Sigmoid colon (tissue), 7 donors: ENCODE data around the gene SLC35E4. TPM values are rescaled to one million over a fixed set of nuclear protein-coding genes. Genes with fewer than 3 reads are reported as not detected.

Experiments used
- DNase-seq: peaks from one replicate; pipeline ENCODE4 v3.0.0-alpha.2; 2019
- H3K27ac ChIP-seq, 4 donors: fragments of 200-600 bp; sonication (generic); one replicate each; pipeline ENCODE4 v1.5.1; 2016 to 2019; ENCODE audit warnings: mild to moderate bottlenecking in 1 of 4
- H3K27me3 ChIP-seq, 3 donors: fragments of 200-600 bp; sonication (generic); one replicate each; pipeline ENCODE4 v1.5.1; 2019; ENCODE audit warnings: mild to moderate bottlenecking in 1 of 3
- H3K36me3 ChIP-seq, 4 donors: fragments of 200-600 bp; sonication (generic); one replicate each; pipeline ENCODE4 v1.5.1; 2016 to 2019
- H3K4me1 ChIP-seq, 4 donors: fragments of 200-600 bp; sonication (generic); one replicate each; pipeline ENCODE4 v1.5.1; 2017 to 2019
- H3K4me3 ChIP-seq, 4 donors: fragments of 200-600 bp; sonication (generic); one replicate each; pipeline ENCODE4 v1.5.1; 2017 to 2019; ENCODE audit warnings: mild to moderate bottlenecking in 2 of 4, moderate library complexity in 1 of 4
- H3K9me3 ChIP-seq, 4 donors: fragments of 200-600 bp in 3 of 4; sonication (generic) in 3 of 4; one replicate each; pipeline versions ENCODE4 v1.5.1 to v1.6.1; 2013 to 2019
- EP300 ChIP-seq, 4 donors: sonication (generic); formaldehyde crosslinking; IDR thresholded peaks; one replicate each; pipeline ENCODE4 v1.6.1; 2017; ENCODE audit warnings: antibody characterized with exemption in 4 of 4
- POLR2A ChIP-seq, 2 donors: fragments of 450-650 bp; IDR thresholded peaks; one replicate each; pipeline ENCODE4 v1.6.1; 2016; ENCODE audit warnings: antibody characterized with exemption in 2 of 2, mild to moderate bottlenecking in 2 of 2, moderate library complexity in 2 of 2
- POLR2AphosphoS5 ChIP-seq, 4 donors: sonication (generic); formaldehyde crosslinking; IDR thresholded peaks; one replicate each; pipeline ENCODE4 v1.6.1; 2017; ENCODE audit warnings: antibody characterized with exemption in 4 of 4
- WGBS, 2 donors: extraction: QIAGEN DNeasy Blood & Tissue Kit; methylation state at CpG; one replicate each; pipeline ENCODE4 v1.1.7; 2013; 5-methylcytosine and 5-hydroxymethylcytosine counted together
- intact Hi-C: fragments of 100-400 bp; cut with DNase I; formaldehyde crosslinking; loops from one replicate; pipeline ENCODE4 v1.15.1; 2023
- polyA plus RNA-seq, 3 donors: library from polyadenylated mRNA; stranded (reverse); fragments of 200-250 nt; gene quantifications; one replicate each; pipeline ENCODE4 v1.2.3, GENCODE V29; 2013
- total RNA-seq, 4 donors: library from RNA; depleted of rRNA; stranded (reverse); fragments of >200 nt; gene quantifications; one replicate each; pipeline ENCODE4 v1.1.0, GENCODE V29; 2016
- TF ChIP-seq, protein P1 (sequence below), 4 experiments: fragments of 450-650 bp in 3 of 4; fragments of 200-600 bp in 1 of 4; IDR thresholded peaks; one replicate each; pipeline ENCODE4 v1.5.1; 2016 to 2019; ENCODE audit warnings: antibody characterized with exemption in 4 of 4, mild to moderate bottlenecking in 3 of 4, moderate library complexity in 2 of 4
- donor health status: healthy with polysubstance abuse.
- donor health status: Bipolar disorder and iron deficiency.
- donor health status: healthy.

SLC35E4 gene
- total and polyA plus RNA-seq, 7 donors = 1.2 to 7.7 (median 5.0) TPM

DNA sequence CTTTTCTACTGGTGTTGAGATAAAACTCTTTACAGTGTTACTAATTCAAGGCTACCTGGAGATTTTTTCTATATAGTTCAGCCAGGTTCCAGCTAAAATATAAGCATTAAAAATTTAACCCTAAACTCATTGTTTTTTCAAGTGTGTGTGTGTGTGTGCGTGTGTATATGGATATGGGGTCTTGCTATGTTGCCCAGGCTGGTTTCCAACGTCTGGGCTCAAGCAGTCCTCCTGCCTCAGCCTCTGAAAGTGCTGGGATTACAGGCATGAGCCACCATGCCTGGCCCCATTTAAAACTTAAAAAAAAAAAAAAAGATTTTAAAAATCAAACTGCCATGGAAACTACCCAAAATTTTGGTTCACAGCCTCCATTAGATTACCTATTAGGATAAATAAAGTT lies 39.4 kb upstream of the SLC35E4 start:
- intact Hi-C loops = no loop called here
- Histone ChIP-seq H3K27ac (no peak overlapping the region), H3K36me3 (no peaks in the 10 kb centered on the region), H3K27me3 (no peaks in the 10 kb centered on the region), H3K4me3 (no peak overlapping the region), H3K4me1 (peaks cover 0 to 5% (median 4%) of the 10 kb centered on the region in 4 donors), H3K9me3 (no peaks in the 10 kb centered on the region)
- DNase-seq = no peak
- no peak for TF ChIP-seq POLR2A (IDR thresholded peaks at IDR 0.05)
- TF ChIP-seq, protein P1, sequence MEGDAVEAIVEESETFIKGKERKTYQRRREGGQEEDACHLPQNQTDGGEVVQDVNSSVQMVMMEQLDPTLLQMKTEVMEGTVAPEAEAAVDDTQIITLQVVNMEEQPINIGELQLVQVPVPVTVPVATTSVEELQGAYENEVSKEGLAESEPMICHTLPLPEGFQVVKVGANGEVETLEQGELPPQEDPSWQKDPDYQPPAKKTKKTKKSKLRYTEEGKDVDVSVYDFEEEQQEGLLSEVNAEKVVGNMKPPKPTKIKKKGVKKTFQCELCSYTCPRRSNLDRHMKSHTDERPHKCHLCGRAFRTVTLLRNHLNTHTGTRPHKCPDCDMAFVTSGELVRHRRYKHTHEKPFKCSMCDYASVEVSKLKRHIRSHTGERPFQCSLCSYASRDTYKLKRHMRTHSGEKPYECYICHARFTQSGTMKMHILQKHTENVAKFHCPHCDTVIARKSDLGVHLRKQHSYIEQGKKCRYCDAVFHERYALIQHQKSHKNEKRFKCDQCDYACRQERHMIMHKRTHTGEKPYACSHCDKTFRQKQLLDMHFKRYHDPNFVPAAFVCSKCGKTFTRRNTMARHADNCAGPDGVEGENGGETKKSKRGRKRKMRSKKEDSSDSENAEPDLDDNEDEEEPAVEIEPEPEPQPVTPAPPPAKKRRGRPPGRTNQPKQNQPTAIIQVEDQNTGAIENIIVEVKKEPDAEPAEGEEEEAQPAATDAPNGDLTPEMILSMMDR (IDR thresholded peaks at IDR 0.05) = no peak
- no peak for TF ChIP-seq POLR2AphosphoS5 (IDR thresholded peaks at IDR 0.05)
- no peak for TF ChIP-seq EP300 (IDR thresholded peaks at IDR 0.05)
- WGBS, 2 donors = 51 to 59% methylated on average over 2 of the region's 2 CpGs

DNA sequence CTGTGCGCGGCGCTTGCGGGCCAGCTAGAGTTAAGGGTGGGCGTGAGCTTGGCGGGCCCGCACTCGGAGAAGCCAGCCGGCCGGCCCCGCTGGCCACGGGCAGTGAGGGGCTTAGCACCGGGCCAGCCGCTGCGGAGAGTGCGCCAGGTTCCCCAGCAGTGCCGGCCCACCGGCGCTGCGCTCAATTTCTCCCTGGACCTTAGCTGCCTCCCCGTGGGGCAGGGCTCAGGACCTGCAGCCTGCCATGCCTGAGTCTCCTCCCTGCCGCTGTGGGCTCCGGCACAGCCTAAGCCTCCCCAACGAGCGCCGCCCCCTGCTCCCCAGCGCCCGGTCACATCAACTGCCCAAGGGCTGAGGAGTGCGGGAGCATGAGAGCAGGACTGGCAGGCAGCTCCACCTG lies 38.7 kb upstream of the SLC35E4 start:
- Histone ChIP-seq H3K9me3 (no peaks in the 10 kb centered on the region), H3K4me3 (no peak overlapping the region), H3K27me3 (no peaks in the 10 kb centered on the region), H3K27ac (no peak overlapping the region), H3K36me3 (no peaks in the 10 kb centered on the region), H3K4me1 (peaks cover 0 to 5% (median 2%) of the 10 kb centered on the region in 4 donors)
- no peak for TF ChIP-seq POLR2AphosphoS5 (IDR thresholded peaks at IDR 0.05)
- TF ChIP-seq, protein P1 (IDR thresholded peaks at IDR 0.05) = no peak
- no peak for TF ChIP-seq EP300 (IDR thresholded peaks at IDR 0.05)
- no peak for TF ChIP-seq POLR2A (IDR thresholded peaks at IDR 0.05)
- no peak for DNase-seq
- WGBS, 2 donors = 91 to 93% methylated on average over 29 of the region's 29 CpGs
- intact Hi-C loops = no loop called here

DNA sequence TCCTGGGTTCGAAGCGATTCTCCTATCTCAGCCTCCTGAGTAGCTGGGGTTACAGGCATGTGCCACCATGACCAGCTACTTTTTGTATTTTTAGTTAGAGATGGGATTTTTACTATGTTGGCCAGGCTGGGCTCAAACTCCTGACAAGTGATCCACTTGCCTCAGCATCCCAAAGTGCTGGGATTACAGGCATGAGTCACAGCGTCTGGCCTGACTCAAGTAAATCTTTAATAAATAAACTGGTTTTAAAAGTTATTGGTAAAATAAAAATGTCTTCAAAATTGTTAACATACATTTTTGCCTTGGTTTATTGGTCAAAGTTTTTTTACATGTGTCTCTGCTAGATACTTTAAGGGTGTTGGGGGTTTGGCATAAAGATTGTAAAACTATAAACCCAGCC lies 36.6 kb upstream of the SLC35E4 start:
- TF ChIP-seq, protein P1 (IDR thresholded peaks at IDR 0.05) = no peak
- TF ChIP-seq EP300 (IDR thresholded peaks at IDR 0.05) = no peak
- Histone ChIP-seq H3K27ac (no peak overlapping the region), H3K4me3 (no peak overlapping the region), H3K36me3 (no peaks in the 10 kb centered on the region), H3K4me1 (no peaks in the 10 kb centered on the region), H3K27me3 (no peaks in the 10 kb centered on the region), H3K9me3 (no peaks in the 10 kb centered on the region)
- no peak for DNase-seq
- WGBS, 2 donors = 83 to 93% methylated on average over 3 of the region's 3 CpGs
- intact Hi-C loops = no loop called here

DNA sequence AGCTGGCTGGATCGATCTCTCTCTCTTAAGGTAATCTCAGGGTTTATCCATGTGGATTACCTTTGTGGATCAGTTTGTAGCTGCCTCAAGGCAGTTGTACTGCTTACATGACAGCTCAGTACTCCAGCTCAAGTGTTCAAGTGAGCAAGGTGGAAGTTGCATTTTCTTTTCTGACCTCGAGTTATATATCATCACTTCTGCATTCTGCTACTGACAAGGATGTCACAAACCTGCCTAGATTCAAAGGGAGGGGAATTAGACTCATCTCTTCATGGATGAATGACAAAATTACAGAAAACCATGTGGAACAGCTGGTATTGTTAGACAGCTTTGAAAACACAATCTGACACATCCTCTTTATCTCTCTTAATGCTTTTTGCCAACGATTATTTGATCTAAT lies 34.7 kb upstream of the SLC35E4 start:
- H3K27me3 ChIP-seq = no peaks in the 10 kb centered on the region
- intact Hi-C loops = loop anchor here (10.0 kb wide), 1 partner anchor 176 kb away; the partner anchor contains the start of gene MTFP1
- no peaks in the 10 kb centered on the region for H3K9me3 ChIP-seq
- TF ChIP-seq EP300 (IDR thresholded peaks at IDR 0.05) = no peak
- TF ChIP-seq POLR2A (IDR thresholded peaks at IDR 0.05) = no peak
- TF ChIP-seq, protein P1 (IDR thresholded peaks at IDR 0.05) = no peak
- no peak for TF ChIP-seq POLR2AphosphoS5 (IDR thresholded peaks at IDR 0.05)
- no peaks in the 10 kb centered on the region for H3K36me3 ChIP-seq
- DNase-seq = no peak
- H3K27ac ChIP-seq = no peak overlapping the region
- peaks cover 0 to 8% (median 6%) of the 10 kb centered on the region in 4 donors for H3K4me1 ChIP-seq
- H3K4me3 ChIP-seq = no peak overlapping the region
- 38 to 54% methylated on average over 3 of the region's 3 CpGs for WGBS, 2 donors

DNA sequence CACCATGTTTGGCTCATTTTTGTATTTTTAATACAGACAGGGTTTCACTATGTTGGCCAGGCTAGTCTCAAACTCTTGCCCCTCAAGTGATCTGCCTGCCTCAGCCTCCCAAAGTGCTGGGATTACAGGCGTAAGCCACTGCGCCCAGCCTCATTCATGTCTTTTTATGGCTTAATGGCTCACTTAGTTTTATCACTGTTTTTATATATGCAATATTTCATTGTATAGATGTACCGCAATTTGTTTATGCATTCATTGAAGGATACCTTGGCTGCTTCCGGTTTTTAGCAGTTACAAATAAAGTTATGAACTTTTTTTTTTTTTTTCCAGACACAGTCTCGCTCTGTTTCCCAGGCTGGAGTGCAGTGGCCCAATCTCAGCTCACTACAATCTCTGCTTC lies 34.1 kb upstream of the SLC35E4 start:
- Histone ChIP-seq H3K27me3 (no peaks in the 10 kb centered on the region), H3K27ac (no peak overlapping the region), H3K36me3 (no peaks in the 10 kb centered on the region), H3K9me3 (no peaks in the 10 kb centered on the region), H3K4me3 (no peak overlapping the region), H3K4me1 (peaks cover 0 to 13% (median 10%) of the 10 kb centered on the region in 4 donors)
- DNase-seq = no peak
- intact Hi-C loops = loop anchor here (10.0 kb wide), 1 partner anchor 177 kb away; the partner anchor contains the start of gene MTFP1
- no peak for TF ChIP-seq POLR2A (IDR thresholded peaks at IDR 0.05)
- no peak for TF ChIP-seq POLR2AphosphoS5 (IDR thresholded peaks at IDR 0.05)
- TF ChIP-seq, protein P1 (IDR thresholded peaks at IDR 0.05) = no peak
- WGBS, 2 donors = 17 to 65% methylated on average over 5 of the region's 5 CpGs
